Stimulated activated CD8-positive, alpha-beta memory T cell treated with anti-CD3 and anti-CD28 coated beads, Interleukin-12 subunit alpha, Interleukin-12 subunit beta, amount 100 ng/mL, for 24 hours (primary cell): ENCODE results near the gene TPM1.

Source experiments
- DNase-seq: peaks from one replicate; pipeline ENCODE4 v3.0.0-alpha.2; 2020; ENCODE audit errors: extremely low read depth

Gene TPM1

GRCh38 chr15:63016234-63016633 is 26.3 kb upstream of the TPM1 start:
- no peak for DNase-seq

- no peak for DNase-seq
Observed at GRCh38 chr15:63018639-63019038, 23.9 kb upstream of the TPM1 start.

GRCh38 chr15:63019511-63020109 is 22.9 kb upstream of the TPM1 start:
- DNase-seq = no peak

- DNase-seq = no peak
Observed at GRCh38 chr15:63020128-63020527, 22.4 kb upstream of the TPM1 start.

GRCh38 chr15:63020759-63021430 is 21.7 kb upstream of the TPM1 start:
- DNase-seq = no peak

DNA sequence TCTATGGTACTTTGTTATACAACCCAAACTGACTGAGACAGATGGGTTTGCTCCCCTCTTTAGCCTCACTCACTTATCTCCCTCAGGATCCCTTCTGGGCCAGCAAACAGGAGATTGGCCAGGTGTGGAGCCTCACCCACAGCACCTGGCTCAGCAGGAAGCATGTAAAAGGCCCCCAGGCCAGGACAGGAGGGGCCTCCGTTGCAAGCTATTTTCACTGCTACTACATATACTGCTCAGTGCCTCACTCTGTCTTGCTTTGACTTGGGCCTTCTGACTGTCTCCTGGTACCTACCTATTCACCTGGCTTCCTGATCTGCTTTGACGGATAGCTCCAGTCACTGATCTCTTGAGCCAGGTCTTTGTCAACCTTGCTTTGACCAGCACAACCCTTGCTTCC is 20.4 kb upstream of the TPM1 start:
- DNase-seq = no peak

GRCh38 chr15:63022663-63023062 is 19.9 kb upstream of the TPM1 start:
- no peak for DNase-seq

DNA sequence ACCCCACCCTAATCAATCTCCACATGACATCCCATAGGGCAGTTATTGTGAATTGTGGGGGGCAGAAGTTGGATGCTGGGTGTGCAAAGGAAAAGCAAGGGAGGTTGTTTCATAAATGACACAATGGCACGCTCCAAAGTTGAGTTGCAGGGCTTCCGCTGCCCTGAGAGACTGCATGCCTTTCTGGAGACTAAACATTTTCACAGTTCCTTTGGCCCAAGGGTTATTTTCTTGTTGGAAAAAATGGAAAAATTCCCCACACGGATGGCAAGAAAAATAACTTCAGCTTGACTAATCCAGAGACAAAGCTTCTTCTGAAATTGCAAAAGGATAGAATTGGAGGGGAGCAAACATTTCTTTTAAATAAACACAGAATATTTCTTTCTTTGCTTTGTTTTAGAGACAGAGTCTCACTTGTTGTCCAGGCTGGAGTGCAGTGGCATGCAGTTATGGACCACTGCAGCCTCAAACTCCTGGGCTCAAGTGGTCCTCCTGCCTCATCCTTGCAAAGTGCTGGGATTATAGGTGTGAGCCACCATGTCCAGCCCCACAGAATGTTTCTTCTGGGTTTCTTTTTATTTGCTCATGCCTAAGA is 19.1 kb upstream of the TPM1 start:
- no peak for DNase-seq

DNA sequence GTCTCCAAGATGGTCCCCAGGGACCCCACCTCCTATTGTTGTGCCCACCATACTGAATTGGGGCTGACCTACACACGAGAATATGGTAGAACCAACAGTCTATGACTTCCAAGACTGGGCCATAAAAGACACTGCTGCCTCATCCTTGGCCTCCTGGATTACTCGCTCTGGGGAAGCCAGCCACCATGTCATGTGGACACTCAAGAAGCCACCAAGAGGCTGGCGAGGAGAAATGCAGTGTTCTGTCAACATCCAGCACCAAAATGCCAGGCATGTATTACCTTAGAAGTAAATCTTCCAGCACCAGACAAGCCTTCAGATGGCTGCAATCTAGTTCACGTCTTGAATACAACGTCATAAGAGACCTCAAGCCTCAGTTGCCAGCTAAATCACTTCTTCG is 17.1 kb upstream of the TPM1 start:
- DNase-seq = no peak

- no peak for DNase-seq
Observed at GRCh38 chr15:63027646-63028045, 14.9 kb upstream of the TPM1 start.

DNA sequence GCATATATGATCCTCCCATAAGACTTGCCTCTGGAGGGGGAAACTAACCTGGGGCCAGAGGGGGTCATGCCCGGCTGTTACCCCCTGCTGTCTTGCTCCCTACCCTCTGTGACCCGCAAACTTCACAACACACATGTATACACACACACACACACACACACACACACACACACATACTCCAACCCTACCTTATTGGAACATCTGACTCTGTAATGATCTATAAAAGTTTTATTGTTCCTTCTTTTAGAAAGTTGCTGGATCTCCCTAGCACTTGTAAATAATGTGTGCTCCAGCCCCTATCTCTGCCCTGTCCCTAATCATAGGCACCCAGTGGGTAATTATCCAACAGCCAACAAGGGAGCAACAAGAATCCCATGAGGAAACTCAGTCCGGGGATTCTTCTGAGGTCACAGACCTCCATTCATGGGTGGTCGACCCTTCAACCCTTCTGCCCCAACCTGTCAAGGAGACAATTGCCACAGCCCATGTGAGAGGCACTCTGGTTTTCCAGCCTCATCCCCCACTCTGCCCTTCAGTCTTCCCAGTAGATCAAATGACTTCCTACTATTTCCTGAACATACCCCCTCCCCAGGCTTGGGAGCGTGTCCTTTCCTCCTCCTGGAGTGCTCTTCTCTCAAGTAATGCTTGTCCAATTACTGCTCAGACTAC is 14.0 kb upstream of the TPM1 start:
- no peak for DNase-seq

DNA sequence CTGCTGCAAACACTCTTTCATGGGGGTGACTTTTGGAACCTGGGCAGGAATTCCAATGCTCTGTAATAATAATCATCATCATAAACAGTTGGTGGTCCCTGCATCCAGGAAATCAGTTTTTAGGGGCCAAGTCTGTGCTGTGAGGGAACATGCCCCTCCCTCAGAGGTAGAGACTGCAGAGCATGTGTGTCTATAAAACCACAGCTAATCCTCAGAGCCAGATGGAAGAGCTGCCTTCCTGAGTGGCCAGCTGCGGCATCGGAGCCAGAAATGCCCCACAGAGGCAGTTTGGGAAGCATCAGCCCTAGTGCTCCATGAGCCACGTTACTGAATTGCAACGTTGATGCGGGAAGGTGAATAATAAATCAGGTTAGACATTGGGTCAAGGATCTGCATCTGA is 12.9 kb upstream of the TPM1 start:
- DNase-seq = no peak

DNA sequence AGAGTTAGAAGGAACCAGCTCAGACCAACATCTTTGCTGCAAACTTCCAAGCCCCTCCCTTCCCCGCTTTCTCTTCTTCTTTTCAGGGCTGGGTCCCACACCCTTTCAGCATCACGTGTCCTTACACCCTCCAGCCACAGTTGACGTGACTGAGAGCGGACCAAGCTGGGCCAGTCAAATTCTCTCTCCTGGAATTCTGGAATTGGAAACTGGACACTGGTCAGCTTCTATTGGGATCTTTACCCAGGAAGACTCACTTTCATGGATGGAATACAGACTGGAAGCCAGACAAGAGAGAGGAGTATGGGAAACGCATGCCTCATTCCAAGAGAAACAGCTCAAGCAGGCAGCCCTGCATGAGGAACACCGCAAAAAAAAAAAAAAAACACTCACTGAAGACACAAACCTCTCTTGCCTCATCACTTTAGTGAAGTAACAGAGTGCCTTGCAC is 12.4 kb upstream of the TPM1 start:
- no peak for DNase-seq

DNA sequence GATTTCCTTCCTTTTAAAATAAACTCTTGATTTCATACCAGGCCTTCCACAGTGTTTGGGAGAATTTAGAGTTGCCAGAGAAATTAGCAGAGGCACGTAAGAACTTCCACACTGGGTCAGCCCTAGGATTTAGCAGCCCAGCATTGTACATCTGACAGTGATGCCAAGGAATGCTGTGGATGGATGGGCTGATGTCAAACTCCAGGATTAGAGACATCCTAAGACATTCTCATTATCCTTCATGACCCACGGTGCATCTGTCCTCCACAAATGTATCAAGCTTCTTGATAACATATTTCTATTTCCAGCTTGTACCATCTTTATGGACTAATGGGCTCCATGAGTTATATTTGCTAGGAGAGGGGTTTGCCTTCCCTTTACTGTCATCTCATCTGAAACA is 8.0 kb upstream of the TPM1 start:
- no peak for DNase-seq

GRCh38 chr15:63035253-63035652 is 7.3 kb upstream of the TPM1 start:
- DNase-seq = no peak

DNA sequence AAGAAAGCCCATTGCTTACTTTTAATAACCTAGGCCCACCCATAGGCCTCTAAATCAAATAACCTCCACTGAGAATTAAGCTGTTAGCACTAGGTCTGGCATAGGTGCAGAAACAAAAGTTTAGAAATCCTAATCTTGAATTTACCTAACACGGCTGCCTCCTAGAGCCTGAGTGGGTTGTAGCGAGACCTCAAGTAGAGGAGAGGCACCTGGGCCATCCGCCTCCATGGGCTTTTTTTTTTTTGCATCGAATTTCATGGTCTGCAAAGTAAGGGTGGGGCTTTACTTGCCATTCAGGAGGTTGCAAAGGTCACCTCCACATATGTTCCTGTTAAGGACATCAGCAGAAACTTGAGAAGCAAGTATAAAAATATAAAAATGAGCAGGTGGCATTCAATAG is 6.6 kb upstream of the TPM1 start:
- no peak for DNase-seq

DNA sequence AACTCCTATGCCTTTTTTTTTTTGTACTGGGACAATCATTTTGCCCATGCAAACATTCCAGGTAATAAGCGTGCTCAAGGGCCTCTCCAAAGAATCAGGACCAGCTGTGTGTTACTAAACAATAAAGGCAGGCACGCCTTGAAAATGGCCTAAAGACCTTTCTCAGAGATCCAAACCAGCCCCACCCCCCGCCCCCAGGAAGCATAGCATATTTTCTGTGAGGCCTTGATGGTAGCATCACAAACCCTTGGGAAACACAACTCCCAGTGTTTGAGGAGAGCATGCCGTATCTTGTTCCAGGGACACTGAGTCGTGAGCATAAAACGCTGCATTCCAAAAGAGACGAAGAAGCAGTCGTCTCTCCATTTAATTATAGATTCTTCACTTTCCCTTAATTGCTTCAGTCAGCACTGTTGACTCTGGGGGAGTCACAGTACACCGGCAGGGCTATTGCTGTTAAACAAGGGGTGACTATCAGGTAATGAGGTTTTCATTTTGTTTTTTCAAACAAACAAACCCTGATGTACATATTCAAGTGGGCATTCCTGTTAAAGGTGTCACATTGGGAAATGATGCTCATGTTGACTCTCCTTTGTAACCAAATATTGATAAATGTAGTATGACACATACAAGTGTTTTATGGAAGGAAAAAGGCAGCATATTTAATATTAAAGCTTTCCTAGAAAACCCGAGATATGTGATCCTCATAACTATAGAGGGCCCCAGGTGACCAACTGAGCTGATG is 4.4 kb upstream of the TPM1 start:
- DNase-seq = no peak

DNA sequence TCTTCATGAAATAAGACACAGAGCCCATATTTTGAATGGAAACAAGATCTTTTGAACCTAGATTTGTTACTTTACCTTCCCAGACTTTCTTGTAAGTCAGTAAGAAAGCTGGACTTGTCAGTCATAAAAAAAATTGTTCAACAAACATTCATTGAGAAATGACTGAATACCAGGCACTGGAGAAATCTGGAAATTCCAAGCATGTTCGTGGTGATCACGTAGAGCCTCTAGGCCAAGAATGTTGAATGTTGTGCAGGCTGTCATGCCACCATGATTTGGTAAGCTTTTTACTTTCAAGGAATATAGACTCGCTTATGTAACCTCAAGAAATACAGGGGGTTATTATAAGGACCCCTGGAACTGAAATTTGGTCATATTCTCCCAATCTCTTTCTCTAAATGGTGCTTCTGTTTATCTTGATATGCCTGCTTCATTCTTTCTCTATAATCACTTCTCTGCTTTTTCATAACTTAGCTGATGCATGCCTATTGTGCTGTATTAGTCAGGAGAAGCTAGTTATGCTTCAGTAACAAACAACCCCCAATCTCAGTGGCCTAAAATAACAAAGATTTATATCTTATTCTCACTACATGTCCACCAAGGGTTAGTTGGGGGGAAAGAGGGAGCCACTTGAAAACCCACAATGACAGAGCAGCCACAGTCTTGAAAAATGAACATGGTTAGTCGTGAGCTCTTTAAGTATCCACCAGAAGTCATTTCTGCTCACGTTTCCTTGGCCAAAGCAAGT is 3.4 kb upstream of the TPM1 start:
- no peak for DNase-seq

DNA sequence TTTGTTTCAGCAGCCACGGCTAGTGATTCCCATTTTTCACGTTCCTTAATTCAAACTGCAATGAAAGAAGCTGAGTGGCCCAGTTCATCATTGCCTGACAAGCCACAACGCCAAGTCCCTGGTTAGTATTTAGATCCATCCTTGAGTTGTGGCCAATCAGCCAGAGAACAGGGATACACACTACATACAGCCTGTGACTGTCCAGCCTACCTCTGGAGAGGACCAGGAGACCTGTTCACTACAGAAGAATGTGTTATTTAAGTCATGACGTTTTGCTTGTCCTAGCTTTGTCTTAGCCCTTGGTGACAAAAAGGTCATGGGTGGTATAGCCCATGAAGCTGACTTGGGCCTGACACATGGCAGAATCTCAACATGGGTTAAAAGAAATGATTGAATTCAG is 2.7 kb upstream of the TPM1 start:
- no peak for DNase-seq

- no peak for DNase-seq
Observed at GRCh38 chr15:63040509-63040908, 2.0 kb upstream of the TPM1 start.

DNA sequence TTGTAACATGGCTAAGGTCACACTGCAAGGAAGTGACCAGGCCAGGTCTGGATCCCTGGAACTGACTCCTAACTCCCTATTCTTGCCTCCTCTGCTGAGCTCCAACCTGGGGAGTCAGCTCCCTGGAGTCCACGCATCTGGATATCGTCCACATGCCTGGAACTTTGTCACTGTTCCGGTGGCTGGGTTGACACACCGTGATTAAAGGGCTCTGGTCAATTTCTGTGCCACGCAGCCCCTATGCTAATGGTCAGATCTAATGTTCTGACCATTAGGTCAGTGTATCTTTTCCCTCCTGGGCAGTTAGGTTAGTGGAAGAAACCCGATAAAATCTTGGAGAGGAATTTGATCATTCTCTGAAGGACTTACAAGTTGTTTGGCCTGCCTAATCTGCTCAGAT is 1.6 kb upstream of the TPM1 start:
- no peak for DNase-seq
